HG02678 (cell line): Measurements from ENCODE around the gene OSGIN1.
"Not testable (repeated sequence)": the region's sequence is repeated elsewhere in the genome, so short reads cannot be mapped to it uniquely, and the experiment has no call there.

ENCODE experiments used
- ATAC-seq: cut with Tn5 transposase; IDR thresholded peaks from one replicate; pipeline ENCODE4 v1.9.1; 2021; ENCODE audit warnings: mild to moderate bottlenecking, moderate library complexity; ENCODE audit not compliant: unreplicated experiment

The OSGIN1 gene

DNA sequence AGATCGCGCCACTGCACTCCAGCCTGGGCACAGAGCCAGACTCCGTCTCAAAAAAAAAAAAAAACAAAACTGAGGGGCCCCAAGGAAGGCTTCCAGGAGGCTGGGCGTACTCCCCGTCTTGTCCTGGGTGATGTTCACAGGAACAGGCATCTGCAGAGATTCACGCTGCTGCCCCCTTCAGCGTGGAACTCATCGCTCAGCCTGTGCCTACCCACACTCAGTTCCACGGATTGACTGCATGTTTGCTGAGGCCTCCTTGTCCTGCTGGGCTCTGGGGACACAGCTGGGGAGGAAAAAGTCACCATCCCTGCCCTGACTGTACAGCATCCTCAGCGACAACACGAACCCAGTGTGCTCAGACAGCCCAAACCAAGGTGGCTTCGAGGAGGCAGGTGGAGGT is 12.9 kb upstream of the OSGIN1 start:
- no peak for ATAC-seq

- no peak for ATAC-seq
These were observed 12.2 kb upstream of the OSGIN1 start for GRCh38 chr16:83940630-83941378.

GRCh38 chr16:83941546-83941945 is 11.5 kb upstream of the OSGIN1 start:
- ATAC-seq: not testable (repeated sequence)

DNA sequence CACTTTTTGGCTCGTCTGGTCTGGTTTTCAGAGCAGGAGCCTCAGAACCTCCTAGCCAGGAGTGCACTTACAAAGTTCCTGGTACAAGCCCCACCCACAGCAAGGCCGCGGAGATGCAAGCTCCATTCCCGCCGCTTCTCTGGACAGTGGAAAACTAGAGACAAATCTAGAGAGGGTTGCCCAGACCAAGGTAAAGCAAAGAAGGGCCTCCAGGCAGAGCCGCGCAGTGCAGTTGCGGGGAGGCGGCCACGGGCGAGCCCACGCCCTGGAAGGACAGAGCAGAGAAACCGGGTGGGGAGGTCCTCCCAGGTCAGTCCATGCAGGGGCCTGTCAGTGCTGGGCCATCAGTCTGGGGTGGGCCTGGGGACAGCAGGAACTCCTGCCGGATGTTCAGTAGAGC is 11.0 kb upstream of the OSGIN1 start:
- ATAC-seq: no peak

DNA sequence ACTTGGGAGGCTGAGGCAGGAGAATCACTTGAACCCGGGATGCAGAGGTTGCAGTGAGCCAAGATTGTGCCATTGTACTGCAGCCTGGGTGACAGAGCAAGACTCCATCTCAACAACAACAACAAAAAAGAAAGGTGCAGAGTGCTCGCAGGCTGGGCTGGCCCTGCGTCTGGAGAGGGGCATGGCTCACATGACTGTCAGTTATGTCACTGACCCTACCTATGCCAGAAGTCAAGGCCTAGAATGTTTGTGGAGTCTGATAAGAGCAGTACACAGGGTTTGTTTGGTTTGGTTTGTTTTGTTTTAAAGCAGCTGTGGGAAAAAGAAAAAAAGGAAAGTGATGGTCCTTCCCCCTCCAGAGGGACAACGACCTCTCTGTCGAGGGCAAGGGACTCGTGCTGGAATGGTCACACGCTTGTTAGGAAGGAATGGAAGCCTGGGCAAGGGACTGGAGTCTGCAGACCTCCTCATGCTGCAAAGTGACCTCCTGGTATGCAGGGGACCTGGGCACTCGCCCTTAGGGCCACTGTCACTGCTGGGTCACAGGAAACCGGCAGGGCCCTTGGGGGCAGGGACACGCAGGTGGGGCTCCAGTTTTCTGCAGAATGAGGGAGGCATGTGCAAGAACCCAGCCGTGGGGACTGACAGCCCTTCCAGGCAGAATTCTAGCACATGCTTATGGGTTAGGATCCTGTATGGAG is 10.1 kb upstream of the OSGIN1 start:
- no peak for ATAC-seq

DNA sequence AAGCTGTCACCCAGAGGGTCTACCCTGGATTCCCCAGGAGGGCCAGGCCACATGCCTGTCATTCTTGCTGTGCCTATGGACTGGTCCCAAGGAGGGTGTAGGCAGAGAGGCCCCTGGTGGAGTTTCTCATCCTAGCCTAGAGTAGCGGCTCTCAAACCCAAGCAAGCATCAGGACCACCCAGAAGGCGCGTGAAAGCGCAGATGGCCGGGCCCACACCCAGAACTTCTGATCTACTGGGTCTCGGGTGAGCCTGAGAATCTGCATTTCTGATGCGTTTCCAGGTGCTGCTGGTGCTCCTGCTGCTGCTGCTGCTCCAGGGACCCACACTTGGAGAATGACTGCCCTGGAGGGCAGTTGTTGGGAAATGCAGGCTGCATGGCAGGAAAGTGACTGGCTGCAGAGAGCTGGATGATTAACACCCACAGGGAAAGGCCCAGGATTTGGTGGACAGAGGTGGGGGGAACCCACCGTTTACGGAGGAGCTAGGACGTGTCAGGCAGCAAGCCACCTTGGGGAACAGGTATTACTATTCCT is 9.5 kb upstream of the OSGIN1 start:
- no peak for ATAC-seq

DNA sequence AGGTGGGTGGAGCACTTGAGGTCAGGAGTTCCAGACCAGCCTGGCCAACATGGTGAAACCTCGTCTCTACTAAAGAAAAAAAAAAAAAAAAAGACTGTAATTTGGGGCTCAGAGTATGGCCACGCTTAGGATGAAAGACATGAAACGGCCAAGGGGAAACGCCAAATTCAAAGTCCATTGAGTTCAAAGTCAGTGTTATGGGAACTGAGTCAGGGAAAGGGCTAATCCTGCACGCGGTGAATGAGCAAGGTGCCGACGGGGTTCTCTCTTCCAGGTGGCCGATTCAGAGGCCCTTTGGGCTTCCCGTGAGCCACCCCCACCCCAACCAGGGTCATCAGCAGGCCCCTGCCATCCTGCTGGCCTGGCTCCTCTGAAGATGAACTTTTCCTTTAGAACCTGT is 7.5 kb upstream of the OSGIN1 start:
- no peak for ATAC-seq

DNA sequence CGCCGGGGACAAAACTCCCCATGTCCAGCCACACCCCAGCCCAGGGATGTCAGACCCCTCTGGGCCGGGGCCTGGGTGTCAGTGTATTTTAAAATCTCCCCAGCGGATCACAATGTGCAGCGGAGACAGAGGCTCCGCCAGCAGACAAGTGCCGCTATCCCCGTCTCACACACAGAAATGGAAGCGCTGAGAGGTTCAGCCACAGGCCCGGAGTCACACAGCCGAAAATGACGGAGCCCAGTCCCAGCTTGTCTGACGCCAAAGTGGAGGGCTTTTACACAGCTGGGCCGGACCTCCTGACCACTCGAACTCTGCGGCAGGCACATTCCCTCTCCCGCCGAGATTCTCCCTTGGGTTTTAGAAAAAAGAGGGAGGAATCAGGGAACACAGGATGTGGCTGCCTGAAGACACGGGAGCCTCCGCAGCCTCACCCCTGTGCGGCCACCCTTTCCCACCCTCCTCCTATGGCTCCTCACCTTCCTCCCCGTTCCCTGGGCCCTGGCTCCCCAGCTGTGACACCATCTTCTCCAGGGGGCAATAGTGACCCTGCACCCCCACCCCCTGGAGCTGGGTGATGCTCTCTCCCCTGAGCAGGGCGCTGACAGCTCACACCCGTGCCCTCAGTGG is 6.8 kb upstream of the OSGIN1 start:
- ATAC-seq: no peak

- no peak for ATAC-seq
These were observed 6.1 kb upstream of the OSGIN1 start for GRCh38 chr16:83946781-83947566.

- ATAC-seq: no peak
These were observed 5.3 kb upstream of the OSGIN1 start for GRCh38 chr16:83947642-83948234.

- ATAC-seq: no peak
These were observed 3.9 kb upstream of the OSGIN1 start for GRCh38 chr16:83948914-83949723.

DNA sequence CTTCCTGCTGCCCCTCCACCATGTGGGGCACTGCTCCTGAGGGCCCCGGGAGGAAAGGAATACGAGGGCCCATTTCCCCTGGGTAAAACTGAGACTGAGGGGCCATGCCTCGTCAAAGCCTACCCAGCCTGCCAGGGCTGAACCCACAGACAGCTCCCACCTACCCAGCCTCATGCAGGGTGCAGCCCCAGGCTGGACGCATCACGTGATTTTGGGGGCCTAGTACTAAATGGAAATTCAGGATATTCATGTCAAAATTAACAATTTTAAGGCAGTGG is 3.4 kb upstream of the OSGIN1 start:
- ATAC-seq: no peak

DNA sequence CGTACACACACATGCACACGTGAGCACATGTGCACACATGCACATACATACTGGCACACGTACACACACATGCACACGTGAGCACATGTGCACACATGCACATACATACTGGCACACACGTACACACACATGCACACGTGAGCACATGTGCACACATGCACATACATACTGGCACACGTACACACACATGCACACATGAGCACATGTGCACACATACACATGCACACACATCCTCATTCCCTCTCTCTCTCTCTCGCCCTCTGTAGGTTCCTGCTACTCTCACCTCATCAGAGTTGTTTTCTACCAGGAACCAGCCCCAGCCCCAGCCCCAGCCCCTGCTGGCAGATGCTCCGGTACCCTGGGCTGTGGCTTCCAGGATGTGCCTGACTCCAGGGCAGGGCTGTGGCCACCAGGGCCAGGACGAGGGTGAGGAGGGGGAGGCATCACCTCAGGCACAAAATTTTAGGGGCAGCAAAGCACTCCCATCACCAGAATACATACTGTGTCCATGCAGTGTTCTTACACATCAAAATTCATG is 2.1 kb upstream of the OSGIN1 start:
- ATAC-seq: not testable (repeated sequence)

DNA sequence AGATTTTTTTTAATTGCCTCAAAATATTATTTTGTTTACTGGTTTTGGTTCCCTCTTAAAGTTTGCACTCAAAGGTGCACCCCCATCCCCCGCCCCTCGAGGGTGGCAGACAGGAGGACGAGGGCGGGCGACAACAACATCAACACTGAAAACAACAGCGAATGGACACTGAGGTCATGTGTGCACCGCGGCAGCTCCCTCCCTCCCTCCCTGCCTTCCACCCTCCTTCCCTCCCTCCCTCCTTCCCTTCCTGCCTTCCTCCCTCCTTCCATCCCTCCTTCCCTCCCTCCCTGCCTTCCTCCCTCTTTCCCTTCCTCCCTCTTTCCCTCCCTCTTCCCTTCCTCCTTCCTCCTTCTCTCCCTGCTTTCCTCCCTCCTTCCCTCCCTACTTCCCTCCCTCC is 1.5 kb upstream of the OSGIN1 start:
- no peak for ATAC-seq

DNA sequence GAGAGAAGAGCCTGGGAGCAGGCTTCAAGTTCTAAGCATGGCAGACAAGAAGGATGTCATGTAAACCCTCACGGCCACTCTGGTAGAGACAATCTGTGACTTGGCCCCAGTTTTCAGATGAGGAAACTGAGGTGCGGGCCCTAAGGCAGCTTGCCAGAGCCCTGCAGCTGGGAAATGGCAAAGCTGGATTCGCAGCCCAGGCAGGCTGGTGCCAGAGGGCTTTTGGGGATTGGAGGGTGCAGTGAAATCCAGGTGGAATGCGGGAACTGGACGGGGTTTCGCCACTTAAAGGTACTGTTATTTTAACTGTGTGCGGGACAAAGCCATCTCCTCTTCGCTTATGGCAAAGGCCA is 477 bp upstream of the OSGIN1 start:
- ATAC-seq: no peak

DNA sequence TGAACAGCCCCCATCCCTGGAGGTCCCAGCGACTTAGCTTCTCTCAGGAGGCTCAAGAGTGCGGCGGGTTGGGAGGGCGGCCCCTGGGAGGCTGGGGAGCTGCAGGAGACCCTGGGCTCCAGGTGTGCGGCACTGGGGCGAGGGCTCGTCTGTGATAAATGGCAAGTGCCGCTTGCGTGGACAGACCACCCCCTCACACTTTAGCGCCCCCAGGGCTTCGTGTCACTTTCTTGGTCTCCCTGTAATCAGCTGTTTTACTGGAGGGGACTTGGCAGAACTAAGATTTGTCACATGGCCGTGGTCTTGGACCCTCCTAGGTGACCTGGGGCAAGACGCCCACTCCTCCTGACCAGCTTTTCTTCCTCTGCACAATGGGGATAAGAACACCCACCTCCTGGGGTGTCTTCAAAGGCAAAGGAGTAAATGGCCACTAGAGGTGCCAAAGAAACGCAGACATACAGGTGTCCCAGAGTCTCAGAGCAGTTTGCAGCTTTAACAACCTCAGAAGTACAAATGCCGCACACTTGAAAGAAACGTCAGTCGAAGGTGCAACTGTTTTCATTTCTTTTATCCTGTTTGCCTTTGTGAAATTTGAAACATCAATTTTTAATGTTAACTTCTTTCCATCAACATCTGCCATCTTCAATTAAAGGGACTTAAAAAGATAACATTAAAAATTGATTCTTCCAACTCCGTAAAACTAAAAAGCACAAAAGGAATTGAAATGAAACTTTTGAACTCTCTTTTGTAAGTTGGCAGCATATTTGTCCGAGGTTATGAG is 946 bp downstream of the OSGIN1 start:
- ATAC-seq: no peak

- ATAC-seq: no peak
These were observed 1.6 kb downstream of the OSGIN1 start for GRCh38 chr16:83954577-83955016.

- ATAC-seq: no peak
These were observed 2.4 kb downstream of the OSGIN1 start for GRCh38 chr16:83955218-83956130.
